GM12873 (cell line): ENCODE results near the gene LZTR1.

ENCODE experiments used
- TF ChIP-seq, protein P1 (sequence below): IDR thresholded peaks from 2 replicates; pipeline ENCODE4 v1.5.1; 2012; ENCODE audit warnings: low read depth, mild to moderate bottlenecking, moderate library complexity, low read length, control low read depth; ENCODE audit not compliant: insufficient read depth; ENCODE audit errors: missing control alignments

The LZTR1 gene

DNA sequence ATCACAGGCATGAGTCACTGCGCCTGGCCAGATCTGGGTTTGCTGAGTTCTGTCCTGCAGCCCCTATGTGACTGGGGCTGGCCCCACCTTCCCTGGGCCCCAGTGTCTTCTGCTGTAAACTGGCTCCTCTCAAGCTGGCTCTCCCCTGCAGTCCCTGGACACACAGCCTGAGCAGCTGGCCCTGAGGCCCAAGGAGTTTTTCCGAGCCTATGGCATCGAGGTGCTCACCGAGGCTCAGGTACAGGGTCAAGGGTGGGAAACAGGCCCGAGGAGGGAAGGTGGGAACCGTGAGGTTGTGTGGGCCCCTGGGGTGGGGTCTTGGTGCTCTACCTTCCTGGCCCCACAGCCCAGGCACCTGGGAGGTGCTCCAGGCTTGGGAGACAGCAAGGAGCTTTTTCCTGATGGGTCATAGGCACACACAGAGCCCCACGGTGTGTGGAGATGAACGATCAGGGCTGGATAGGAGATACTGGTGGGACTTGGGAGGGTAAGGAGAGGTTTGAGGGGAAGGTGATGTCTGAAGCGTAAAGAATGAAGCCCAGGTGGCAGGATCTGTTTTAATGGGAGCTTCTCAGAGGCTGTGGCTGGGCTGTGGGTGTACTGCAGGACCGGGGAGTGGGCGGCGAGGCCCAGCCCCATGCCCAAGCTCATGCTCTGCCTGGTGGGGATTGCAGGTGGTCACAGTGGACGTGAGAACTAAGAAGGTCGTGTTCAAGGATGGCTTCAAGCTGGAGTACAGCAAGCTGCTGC lies 6.4 kb upstream of the LZTR1 start:
- TF ChIP-seq, protein P1, sequence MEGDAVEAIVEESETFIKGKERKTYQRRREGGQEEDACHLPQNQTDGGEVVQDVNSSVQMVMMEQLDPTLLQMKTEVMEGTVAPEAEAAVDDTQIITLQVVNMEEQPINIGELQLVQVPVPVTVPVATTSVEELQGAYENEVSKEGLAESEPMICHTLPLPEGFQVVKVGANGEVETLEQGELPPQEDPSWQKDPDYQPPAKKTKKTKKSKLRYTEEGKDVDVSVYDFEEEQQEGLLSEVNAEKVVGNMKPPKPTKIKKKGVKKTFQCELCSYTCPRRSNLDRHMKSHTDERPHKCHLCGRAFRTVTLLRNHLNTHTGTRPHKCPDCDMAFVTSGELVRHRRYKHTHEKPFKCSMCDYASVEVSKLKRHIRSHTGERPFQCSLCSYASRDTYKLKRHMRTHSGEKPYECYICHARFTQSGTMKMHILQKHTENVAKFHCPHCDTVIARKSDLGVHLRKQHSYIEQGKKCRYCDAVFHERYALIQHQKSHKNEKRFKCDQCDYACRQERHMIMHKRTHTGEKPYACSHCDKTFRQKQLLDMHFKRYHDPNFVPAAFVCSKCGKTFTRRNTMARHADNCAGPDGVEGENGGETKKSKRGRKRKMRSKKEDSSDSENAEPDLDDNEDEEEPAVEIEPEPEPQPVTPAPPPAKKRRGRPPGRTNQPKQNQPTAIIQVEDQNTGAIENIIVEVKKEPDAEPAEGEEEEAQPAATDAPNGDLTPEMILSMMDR, result no peak

DNA sequence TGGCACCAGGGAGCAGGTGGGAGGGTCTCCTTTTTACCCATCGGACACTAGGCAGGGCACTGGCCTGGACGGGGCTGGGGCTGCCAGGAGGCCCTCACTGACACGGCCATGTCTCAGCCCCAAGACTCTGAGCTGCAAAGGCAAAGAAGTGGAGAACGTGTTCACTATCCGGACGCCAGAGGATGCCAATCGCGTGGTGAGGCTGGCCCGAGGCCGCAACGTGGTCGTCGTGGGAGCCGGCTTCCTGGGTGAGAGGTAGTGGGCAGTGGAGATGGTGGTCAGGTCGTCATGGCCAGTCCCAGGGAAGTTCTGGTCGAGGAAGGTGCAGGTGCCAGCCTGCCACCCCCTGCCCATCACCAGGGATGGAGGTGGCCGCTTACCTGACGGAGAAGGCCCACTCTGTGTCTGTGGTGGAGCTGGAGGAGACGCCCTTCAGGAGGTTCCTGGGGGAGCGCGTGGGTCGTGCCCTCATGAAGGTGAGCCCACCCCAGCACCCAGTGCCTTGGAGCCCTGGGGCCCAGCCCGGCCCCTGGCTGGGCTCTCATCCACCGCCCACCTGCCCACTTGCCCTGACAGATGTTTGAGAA lies 5.7 kb upstream of the LZTR1 start:
- TF ChIP-seq, protein P1, result no peak

DNA sequence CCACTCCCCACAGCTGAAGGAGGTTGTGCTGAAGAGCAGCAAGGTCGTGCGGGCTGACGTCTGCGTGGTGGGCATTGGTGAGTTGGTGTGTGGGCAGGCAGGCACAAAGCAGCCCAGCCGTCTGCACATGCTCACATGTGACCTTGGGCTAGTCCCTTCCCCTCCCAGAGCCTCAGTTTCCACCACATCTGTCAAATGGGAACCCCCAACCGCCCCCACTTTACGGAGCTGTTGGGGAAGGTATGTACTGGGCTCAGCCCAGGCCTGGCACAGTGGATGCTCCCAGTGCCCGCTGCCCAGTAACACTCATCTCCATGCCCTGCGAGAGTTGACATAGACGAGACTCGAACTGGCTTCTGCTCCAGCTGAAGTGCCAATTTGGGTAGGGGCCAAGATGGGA lies 5.1 kb upstream of the LZTR1 start:
- TF ChIP-seq, protein P1, result no peak

DNA sequence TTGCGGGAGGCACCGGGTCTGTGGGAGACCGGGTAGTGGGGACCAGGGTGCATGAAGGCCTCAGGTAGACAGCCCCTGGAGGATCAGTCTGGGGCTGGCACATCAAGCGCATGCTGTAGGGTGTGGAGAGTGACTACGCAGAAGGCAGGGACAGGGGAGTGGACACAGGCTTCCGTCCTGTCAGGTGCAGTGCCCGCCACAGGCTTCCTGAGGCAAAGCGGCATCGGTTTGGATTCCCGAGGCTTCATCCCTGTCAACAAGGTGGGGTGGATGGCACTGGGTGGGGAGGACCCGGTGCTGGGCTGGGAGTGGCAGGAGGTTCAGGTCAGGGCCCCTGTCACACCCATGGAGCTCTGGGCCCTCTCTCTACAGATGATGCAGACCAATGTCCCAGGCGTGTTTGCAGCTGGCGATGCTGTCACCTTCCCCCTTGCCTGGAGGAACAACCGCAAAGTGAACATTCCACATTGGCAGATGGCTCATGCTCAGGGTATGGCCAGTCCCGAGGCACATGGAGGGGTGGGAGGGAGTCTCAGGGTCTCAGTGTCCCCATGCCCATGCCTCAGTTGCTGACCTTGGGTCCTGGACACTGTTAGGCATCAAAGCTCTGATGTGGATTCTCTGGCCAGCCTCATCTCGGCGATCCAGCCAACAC lies 4.5 kb upstream of the LZTR1 start:
- TF ChIP-seq, protein P1, result no peak

DNA sequence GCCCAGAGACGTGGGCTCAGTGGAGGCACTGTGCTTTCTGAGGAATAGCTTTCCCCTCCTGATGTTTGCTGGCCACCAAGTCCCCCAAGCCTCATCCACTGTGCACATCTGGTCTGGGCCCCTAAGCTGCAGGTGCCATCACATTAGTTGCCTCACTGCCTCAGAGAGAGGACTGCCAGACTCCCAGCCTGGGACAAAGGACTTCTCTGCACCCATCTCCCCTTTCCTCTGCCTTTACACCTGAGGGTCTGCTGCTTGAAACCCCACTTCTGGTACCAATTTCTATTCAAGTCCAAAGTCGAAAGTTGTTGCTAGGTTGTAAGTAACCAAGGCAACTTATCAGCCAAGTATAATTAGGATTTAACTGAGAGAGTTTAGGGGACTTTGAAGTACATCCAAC lies 3.7 kb upstream of the LZTR1 start:
- TF ChIP-seq, protein P1, result no peak

DNA sequence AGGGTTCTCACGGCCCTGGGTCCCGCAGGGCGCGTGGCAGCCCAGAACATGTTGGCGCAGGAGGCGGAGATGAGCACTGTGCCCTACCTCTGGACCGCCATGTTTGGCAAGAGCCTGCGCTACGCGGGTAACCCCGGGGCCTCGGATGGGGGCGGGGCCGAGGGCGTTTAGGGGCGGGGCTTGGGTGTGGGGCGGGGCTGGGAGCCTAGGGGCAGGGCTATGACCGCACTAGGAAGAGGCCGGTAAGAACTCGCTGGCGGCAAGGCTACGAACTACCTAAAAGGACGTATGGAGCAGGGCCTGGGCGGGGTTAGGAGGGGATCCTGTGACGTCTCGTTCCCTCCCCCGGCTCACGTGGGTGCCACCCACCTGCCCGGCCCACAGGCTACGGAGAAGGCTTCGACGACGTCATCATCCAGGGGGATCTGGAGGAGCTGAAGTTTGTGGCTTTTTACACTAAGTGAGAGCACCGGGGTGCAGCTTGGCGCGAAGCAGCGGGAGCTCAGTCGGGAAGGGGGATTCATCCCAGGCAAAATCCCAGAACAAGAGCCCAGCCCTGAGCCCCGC lies 2.8 kb upstream of the LZTR1 start:
- TF ChIP-seq, protein P1, result no peak

DNA sequence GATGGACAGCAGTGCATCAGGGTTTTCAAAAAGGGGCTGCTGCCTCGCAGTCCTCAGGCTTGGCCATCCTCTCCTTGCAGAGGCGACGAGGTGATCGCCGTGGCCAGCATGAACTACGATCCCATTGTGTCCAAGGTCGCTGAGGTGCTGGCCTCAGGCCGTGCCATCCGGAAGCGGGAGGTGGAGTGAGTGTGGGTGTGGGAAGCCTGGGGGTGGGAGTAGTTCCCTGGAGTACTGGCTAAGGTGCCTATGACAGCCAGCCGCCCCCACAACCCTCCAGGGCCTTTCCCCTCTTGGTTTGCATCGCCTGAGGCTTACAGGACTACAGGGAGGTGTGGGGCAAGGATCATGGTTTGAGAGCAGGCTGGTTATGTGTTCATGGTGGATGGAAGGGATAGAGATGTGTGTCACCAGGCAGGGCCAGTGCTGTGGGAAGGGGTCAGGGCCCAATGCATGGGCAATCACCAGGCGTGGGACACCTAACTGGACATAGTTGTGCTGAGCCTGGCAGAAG lies 2.1 kb upstream of the LZTR1 start:
- TF ChIP-seq, protein P1, result no peak
